ENCODE measurements around the gene CD200R1. TPM values are rescaled to one million over a fixed set of nuclear protein-coding genes. Genes with fewer than 3 reads are reported as not detected.

Gene CD200R1
- total RNA-seq, 1 experiment from 2014 or later, result 0.20 TPM

DNA sequence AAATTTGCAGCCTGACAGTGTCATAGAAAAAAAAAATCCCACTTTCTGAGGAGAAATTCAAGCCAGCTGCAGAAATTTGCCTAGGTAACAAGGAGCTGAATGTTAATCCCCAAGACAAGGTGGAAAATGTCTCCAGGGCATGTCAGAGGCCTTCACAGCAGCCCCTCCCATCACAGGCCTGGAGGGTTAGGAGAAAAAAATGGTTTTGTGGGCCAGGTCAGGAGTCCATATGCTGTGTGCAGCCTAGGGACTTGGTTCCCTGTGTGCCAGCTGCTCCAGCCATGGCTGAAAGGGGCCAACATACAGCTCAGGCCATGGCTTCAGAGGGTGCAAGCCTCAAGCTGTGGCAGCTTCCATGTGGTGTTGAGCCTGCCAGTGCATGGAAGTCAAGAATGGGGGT lies 11.2 kb downstream of the CD200R1 start:
- no peaks in the 10 kb centered on the region for H3K9me2 ChIP-seq (ENCODE audit: insufficient read depth)
- no peaks in the 10 kb centered on the region for H3K36me3 ChIP-seq (ENCODE audit: low read depth)
- no peaks in the 10 kb centered on the region for H3K9me3 ChIP-seq (ENCODE audit: insufficient read depth, low read depth)
- BruUV-seq (replicated peaks), result no TSS peak
- CTCF ChIA-PET, result no interaction called here
- H3K4me1 ChIP-seq (replicated peaks; ENCODE audit: insufficient read depth), result no peaks in the 10 kb centered on the region
- no peaks in the 10 kb centered on the region for H3F3A ChIP-seq (ENCODE audit: insufficient read depth, low read depth)
- H3K4me2 ChIP-seq, result no peak overlapping the region
- TF ChIP-seq EZH2 (IDR thresholded peaks at IDR 0.05; ENCODE audit: low read depth), result no peak
- TF ChIP-seq, protein P1, sequence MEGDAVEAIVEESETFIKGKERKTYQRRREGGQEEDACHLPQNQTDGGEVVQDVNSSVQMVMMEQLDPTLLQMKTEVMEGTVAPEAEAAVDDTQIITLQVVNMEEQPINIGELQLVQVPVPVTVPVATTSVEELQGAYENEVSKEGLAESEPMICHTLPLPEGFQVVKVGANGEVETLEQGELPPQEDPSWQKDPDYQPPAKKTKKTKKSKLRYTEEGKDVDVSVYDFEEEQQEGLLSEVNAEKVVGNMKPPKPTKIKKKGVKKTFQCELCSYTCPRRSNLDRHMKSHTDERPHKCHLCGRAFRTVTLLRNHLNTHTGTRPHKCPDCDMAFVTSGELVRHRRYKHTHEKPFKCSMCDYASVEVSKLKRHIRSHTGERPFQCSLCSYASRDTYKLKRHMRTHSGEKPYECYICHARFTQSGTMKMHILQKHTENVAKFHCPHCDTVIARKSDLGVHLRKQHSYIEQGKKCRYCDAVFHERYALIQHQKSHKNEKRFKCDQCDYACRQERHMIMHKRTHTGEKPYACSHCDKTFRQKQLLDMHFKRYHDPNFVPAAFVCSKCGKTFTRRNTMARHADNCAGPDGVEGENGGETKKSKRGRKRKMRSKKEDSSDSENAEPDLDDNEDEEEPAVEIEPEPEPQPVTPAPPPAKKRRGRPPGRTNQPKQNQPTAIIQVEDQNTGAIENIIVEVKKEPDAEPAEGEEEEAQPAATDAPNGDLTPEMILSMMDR (conservative IDR thresholded peaks at IDR 0.05), result no peak
- H3K27me3 ChIP-seq (ENCODE audit: insufficient read depth, low read depth), result no peaks in the 10 kb centered on the region
- no peaks in the 10 kb centered on the region for H4K20me1 ChIP-seq (ENCODE audit: insufficient read depth)
- no peak overlapping the region for H3K4me3 ChIP-seq
- DNase-seq, result no peak
- POLR2A ChIA-PET (ENCODE audit: unreplicated experiment), result interaction anchor here (0.7 kb wide), 1 partner anchor 8 kb away, joined by 3 read pairs; no protein-coding TSS in a partner anchor
- intact Hi-C loops (cut with micrococcal nuclease; ENCODE audit: unreplicated experiment), result no loop called here
- no peak overlapping the region for H3K27ac ChIP-seq
- no peaks in the 10 kb centered on the region for H3K79me2 ChIP-seq (ENCODE audit: low read depth)
- no peak overlapping the region for H2AFZ ChIP-seq

DNA sequence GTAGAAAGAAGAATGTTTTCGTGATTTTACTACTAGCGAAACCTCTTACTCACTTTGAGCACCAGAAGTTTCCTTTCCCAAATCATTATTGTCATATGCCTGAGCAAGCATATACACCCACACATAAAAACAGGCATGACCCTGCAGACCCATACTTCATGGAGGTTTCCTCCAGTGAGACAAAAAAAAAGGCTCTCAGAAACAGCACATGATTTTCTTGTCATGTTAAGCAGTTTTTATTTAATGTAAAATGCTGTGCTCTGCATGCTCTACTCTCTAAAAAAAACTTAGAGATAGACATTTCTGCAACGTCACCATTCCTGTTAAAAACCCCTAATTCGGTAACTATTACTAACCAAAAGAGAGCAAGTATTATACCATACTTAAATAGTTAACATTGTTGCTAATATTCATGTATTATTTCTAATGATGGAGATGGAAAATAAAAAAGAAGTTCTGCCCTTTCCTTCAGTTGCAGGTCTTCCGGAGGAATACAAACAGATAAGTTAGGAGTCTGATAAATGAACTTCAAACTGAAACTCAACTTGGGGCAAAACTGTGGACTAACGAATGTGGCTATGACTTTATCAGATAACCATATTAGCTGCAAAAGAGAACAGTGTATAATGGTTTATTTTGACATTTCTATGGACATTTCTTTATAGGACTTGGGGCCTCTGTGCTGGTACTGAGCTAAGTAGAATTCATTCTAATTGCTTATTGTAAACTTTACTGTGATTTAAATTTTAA lies 15.9 kb downstream of the CD200R1 start:
- Histone ChIP-seq H3K27me3 (ENCODE audit: insufficient read depth, low read depth) (no peaks in the 10 kb centered on the region), H3K4me1 (replicated peaks; ENCODE audit: insufficient read depth) (no peaks in the 10 kb centered on the region), H3K27ac (no peak overlapping the region), H3K9me2 (ENCODE audit: insufficient read depth) (no peaks in the 10 kb centered on the region), H3K4me3 (no peak overlapping the region), H3K36me3 (ENCODE audit: low read depth) (no peaks in the 10 kb centered on the region), H4K20me1 (ENCODE audit: insufficient read depth) (no peaks in the 10 kb centered on the region), H3K4me2 (no peak overlapping the region), H2AFZ (no peak overlapping the region), H3K9me3 (ENCODE audit: insufficient read depth, low read depth) (no peaks in the 10 kb centered on the region), H3K79me2 (ENCODE audit: low read depth) (no peaks in the 10 kb centered on the region), H3F3A (ENCODE audit: insufficient read depth, low read depth) (no peaks in the 10 kb centered on the region)
- intact Hi-C loops (cut with micrococcal nuclease; ENCODE audit: unreplicated experiment), result no loop called here
- no peak for DNase-seq
- no TSS peak for BruUV-seq (replicated peaks)
- no peak for TF ChIP-seq EZH2 (IDR thresholded peaks at IDR 0.05; ENCODE audit: low read depth)
- TF ChIP-seq, protein P1 (conservative IDR thresholded peaks at IDR 0.05), result no peak
- ChIA-PET POLR2A (ENCODE audit: unreplicated experiment) (interaction anchor here (0.7 kb wide), 1 partner anchor 10 kb away, joined by 3 read pairs; no protein-coding TSS in a partner anchor), CTCF (no interaction called here)

DNA sequence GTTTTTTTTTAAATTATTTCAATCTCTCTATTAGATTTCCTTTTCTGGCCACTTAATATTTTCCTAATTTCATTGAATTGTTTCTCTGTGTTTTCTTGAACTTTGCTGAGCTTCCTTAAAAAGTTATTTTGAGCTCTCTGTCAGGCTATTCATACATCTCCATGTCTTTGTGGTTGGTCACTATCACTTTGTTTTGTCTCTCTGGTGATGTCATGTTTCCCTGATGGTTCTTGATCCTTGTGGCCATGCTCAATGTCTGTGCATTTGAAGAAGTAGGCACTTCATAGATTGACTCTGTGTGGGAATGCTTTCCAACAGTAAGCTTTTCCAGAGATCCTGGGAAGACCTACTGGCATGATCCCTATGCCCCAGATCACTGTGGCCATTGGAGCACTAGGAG lies 18.6 kb downstream of the CD200R1 start:
- Histone ChIP-seq H3K36me3 (ENCODE audit: low read depth) (no peaks in the 10 kb centered on the region), H3K4me2 (no peak overlapping the region), H2AFZ (no peak overlapping the region), H3K27ac (no peak overlapping the region), H3K4me3 (no peak overlapping the region), H3K79me2 (ENCODE audit: low read depth) (no peaks in the 10 kb centered on the region), H3K4me1 (replicated peaks; ENCODE audit: insufficient read depth) (no peaks in the 10 kb centered on the region), H3K27me3 (ENCODE audit: insufficient read depth, low read depth) (no peaks in the 10 kb centered on the region), H3F3A (ENCODE audit: insufficient read depth, low read depth) (no peaks in the 10 kb centered on the region), H4K20me1 (ENCODE audit: insufficient read depth) (no peaks in the 10 kb centered on the region), H3K9me3 (ENCODE audit: insufficient read depth, low read depth) (no peaks in the 10 kb centered on the region), H3K9me2 (ENCODE audit: insufficient read depth) (no peaks in the 10 kb centered on the region)
- ChIA-PET POLR2A (ENCODE audit: unreplicated experiment) (no interaction called here), CTCF (no interaction called here)
- intact Hi-C loops (cut with micrococcal nuclease; ENCODE audit: unreplicated experiment), result no loop called here
- TF ChIP-seq, protein P1 (conservative IDR thresholded peaks at IDR 0.05), result no peak
- no peak for TF ChIP-seq EZH2 (IDR thresholded peaks at IDR 0.05; ENCODE audit: low read depth)
- no peak for DNase-seq
- BruUV-seq (replicated peaks), result no TSS peak
